HG03558 (cell line): ENCODE results near the gene NGDN.

Experiments used
- ATAC-seq: cut with Tn5 transposase; IDR thresholded peaks from one replicate; pipeline ENCODE4 v1.9.1; 2021; ENCODE audit warnings: moderate number of reproducible peaks; ENCODE audit not compliant: unreplicated experiment; ENCODE audit errors: extremely low read depth

The NGDN gene

GRCh38 chr14:23465261-23465660 lies 4.2 kb upstream of the NGDN start:
- no peak for ATAC-seq

GRCh38 chr14:23468704-23469126 lies 788 bp upstream of the NGDN start:
- no peak for ATAC-seq

GRCh38 chr14:23469906-23470403 lies 452 bp downstream of the NGDN start:
- ATAC-seq, result no peak

GRCh38 chr14:23470947-23471346 lies 1.4 kb downstream of the NGDN start:
- ATAC-seq, result no peak

GRCh38 chr14:23478109-23478759 lies 8.7 kb downstream of the NGDN start:
- ATAC-seq, result no peak

- no peak for ATAC-seq
Measured at GRCh38 chr14:23481362-23481970, 12.0 kb downstream of the NGDN start.

GRCh38 chr14:23481979-23482822 lies 12.7 kb downstream of the NGDN start:
- ATAC-seq, result no peak

GRCh38 chr14:23482823-23483148 lies 13.3 kb downstream of the NGDN start:
- no peak for ATAC-seq

- no peak for ATAC-seq
Measured at GRCh38 chr14:23483236-23483854, 13.8 kb downstream of the NGDN start.

GRCh38 chr14:23485326-23485725 lies 15.8 kb downstream of the NGDN start:
- ATAC-seq, result no peak

- no peak for ATAC-seq
Measured at GRCh38 chr14:23486036-23486435, 16.5 kb downstream of the NGDN start.

GRCh38 chr14:23487216-23487615 lies 17.7 kb downstream of the NGDN start:
- ATAC-seq, result no peak

GRCh38 chr14:23492618-23493272 lies 23.2 kb downstream of the NGDN start:
- no peak for ATAC-seq

GRCh38 chr14:23494223-23494622 lies 24.7 kb downstream of the NGDN start:
- ATAC-seq, result no peak

GRCh38 chr14:23512156-23512555 lies 42.7 kb downstream of the NGDN start:
- ATAC-seq, result no peak

- ATAC-seq, result no peak
Measured at GRCh38 chr14:23513005-23513817, 43.7 kb downstream of the NGDN start.

- no peak for ATAC-seq
Measured at GRCh38 chr14:23513818-23514643, 44.5 kb downstream of the NGDN start.

- ATAC-seq, result no peak
Measured at GRCh38 chr14:23514644-23514957, 45.1 kb downstream of the NGDN start.
